GM10266 (cell line): ENCODE measurements around the gene CHAF1A.

Source experiments
- DNase-seq: peaks from one replicate; pipeline ENCODE4 v3.0.0; 2012; ENCODE audit errors: extremely low spot score
- CTCF ChIP-seq: IDR thresholded peaks from 2 replicates; pipeline ENCODE4 v1.5.1; 2012; ENCODE audit warnings: mild to moderate bottlenecking, low read depth; ENCODE audit not compliant: control insufficient read depth, insufficient read depth; ENCODE audit errors: missing control alignments

CHAF1A gene

DNA sequence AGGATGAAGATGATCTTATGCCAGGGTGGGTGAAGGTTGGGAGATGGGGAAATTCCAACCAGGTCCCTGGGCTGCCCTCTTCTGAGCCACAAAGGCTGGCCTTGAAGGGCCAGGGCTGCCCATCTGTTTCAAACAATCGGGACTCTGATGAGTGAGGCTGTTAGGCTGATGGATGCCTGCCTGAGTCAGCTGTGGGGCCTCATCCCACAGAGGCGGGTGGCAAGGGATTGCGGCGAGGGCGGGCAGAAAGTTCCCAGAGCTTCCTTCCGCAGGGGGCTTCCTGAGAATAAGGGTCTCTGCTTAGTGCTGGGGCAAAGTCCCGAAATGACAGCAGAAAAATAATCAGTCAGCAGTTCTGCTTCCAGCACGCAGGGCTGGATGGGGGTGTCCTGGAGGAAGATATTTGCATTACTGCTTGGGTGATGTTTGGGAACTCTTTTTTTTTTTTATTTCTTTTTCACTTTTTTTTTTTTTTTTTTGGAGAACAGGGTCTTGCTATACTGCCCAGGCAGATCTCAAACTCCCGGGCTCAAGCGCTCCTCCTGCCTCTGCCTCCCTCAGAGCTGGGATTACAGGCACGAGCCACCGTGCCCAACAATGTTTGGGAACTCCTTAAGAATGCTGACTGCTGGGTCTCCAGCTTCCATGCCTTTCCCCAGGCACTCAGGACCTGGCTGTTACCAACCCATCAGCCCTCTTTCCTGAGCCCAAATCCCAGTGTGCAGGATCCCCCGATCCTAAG is 16.2 kb upstream of the CHAF1A start:
- DNase-seq = no peak
- TF ChIP-seq CTCF = no peak

DNA sequence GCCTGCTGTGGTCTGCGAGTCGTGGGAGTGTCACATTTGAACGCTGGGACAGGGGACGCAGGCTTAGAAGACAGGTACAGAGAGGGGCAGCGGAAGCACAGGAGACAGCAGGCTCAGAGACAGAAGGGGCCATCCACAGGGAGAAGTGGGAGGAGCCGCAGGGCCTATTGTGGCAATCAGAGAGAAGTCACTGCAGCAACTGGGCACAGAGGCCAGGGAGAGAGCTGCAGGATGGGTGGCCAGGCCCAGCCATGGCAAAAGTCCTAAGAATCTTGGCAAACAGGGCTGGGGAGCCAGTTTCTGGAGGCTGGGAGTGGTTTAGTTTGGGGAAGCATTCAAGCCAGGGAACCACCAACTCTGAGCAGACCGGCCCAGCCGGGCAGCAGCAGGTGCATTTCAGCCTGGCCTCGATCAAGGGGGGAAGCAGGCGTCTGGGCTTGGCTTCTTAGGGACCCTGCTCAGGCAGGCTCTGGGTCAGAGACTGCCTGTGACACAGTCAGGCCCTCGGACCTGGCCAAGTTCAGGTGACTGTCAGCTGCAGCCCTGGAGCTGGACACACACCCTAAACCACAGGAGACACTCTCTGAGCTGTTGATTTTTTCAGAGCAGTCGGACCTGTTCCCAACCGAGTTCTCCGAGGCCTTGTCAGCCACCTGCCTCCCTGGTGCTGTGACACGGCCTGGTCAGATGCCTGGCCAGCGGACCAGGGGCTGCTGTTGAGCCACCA is 13.9 kb upstream of the CHAF1A start:
- no peak for TF ChIP-seq CTCF
- DNase-seq = no peak

- no peak for TF ChIP-seq CTCF
These were observed 13.4 kb upstream of the CHAF1A start for GRCh38 chr19:4389064-4389375.

GRCh38 chr19:4389511-4390016 is 12.9 kb upstream of the CHAF1A start:
- DNase-seq = no peak
- TF ChIP-seq CTCF = no peak

More at GRCh38 chr19:4389064-4389375, 13.4 kb upstream of the CHAF1A start:
- no peak for DNase-seq

GRCh38 chr19:4390017-4390566 is 12.3 kb upstream of the CHAF1A start:
- no peak for DNase-seq
- no peak for TF ChIP-seq CTCF

DNA sequence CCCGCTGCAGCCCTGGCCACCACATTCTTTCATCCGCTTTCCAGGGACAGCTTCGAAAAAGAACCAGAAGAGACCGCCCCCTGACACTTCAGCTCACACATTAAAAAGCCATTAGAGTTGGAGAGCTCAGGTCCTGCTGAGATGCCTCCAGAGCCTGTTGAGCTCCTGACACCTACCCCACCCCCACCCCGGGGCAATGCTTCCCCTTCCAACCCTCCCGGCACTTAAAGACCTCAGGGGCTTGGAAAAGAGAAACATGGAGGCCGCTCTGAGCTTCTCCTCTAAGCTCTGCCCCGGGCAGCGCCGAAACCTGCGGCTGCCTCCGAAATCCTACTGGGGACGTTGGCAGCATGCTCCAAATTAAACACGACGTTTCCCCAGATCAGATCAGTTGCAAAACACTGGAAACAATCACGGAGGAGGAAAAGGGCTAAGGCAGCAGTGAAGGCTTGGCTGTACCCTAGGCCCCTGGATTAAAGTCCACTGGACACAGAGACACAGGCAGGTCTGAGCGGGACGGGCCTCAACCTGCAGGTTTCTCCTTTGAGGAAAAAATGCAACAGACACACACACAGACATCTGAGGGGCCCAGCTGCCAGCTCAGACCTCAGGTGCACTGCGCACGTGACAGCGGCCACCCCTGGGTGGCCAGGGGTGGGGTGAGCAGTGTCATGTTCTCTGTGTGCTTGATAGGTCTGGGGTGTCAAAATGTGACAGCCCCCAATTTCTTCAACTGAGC is 11.7 kb upstream of the CHAF1A start:
- DNase-seq = no peak
- TF ChIP-seq CTCF = no peak
